Measurements from ENCODE around the gene PPP4R2.

- TF ChIP-seq, protein P1, sequence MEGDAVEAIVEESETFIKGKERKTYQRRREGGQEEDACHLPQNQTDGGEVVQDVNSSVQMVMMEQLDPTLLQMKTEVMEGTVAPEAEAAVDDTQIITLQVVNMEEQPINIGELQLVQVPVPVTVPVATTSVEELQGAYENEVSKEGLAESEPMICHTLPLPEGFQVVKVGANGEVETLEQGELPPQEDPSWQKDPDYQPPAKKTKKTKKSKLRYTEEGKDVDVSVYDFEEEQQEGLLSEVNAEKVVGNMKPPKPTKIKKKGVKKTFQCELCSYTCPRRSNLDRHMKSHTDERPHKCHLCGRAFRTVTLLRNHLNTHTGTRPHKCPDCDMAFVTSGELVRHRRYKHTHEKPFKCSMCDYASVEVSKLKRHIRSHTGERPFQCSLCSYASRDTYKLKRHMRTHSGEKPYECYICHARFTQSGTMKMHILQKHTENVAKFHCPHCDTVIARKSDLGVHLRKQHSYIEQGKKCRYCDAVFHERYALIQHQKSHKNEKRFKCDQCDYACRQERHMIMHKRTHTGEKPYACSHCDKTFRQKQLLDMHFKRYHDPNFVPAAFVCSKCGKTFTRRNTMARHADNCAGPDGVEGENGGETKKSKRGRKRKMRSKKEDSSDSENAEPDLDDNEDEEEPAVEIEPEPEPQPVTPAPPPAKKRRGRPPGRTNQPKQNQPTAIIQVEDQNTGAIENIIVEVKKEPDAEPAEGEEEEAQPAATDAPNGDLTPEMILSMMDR (IDR thresholded peaks at IDR 0.05; ENCODE audit: insufficient read depth, low read length): no peak
- TF ChIP-seq POLR2AphosphoS5 (IDR thresholded peaks at IDR 0.05; ENCODE audit: low read depth) (no peak), GABPA (IDR thresholded peaks at IDR 0.05; ENCODE audit: low read depth) (no peak), SPI1 (IDR thresholded peaks at IDR 0.05; ENCODE audit: borderline replicate concordance, low read depth) (no peak)
- TF ChIP-seq, protein P2, sequence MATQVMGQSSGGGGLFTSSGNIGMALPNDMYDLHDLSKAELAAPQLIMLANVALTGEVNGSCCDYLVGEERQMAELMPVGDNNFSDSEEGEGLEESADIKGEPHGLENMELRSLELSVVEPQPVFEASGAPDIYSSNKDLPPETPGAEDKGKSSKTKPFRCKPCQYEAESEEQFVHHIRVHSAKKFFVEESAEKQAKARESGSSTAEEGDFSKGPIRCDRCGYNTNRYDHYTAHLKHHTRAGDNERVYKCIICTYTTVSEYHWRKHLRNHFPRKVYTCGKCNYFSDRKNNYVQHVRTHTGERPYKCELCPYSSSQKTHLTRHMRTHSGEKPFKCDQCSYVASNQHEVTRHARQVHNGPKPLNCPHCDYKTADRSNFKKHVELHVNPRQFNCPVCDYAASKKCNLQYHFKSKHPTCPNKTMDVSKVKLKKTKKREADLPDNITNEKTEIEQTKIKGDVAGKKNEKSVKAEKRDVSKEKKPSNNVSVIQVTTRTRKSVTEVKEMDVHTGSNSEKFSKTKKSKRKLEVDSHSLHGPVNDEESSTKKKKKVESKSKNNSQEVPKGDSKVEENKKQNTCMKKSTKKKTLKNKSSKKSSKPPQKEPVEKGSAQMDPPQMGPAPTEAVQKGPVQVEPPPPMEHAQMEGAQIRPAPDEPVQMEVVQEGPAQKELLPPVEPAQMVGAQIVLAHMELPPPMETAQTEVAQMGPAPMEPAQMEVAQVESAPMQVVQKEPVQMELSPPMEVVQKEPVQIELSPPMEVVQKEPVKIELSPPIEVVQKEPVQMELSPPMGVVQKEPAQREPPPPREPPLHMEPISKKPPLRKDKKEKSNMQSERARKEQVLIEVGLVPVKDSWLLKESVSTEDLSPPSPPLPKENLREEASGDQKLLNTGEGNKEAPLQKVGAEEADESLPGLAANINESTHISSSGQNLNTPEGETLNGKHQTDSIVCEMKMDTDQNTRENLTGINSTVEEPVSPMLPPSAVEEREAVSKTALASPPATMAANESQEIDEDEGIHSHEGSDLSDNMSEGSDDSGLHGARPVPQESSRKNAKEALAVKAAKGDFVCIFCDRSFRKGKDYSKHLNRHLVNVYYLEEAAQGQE (IDR thresholded peaks at IDR 0.05; ENCODE audit: insufficient replicate concordance, low read depth): no peak
These were observed 1.9 kb downstream of the PPP4R2 start for GRCh38 chr3:72998466-72998865.
